ENCODE results near the gene ETV6.

- no peak for TF ChIP-seq SUZ12 (IDR thresholded peaks at IDR 0.05; ENCODE audit: extremely low read depth, insufficient read depth, insufficient read length)
- no peak for TF ChIP-seq YY1 (IDR thresholded peaks at IDR 0.05; ENCODE audit: insufficient read depth, insufficient read length)
- TF ChIP-seq ZNF274 (IDR thresholded peaks at IDR 0.05; ENCODE audit: low read depth, low read length): no peak
Measured at GRCh38 chr12:11832093-11832492, 182.6 kb downstream of the ETV6 start.
